ENCODE data around the gene ATXN7L1. TPM values are rescaled to one million over a fixed set of nuclear protein-coding genes. Genes with fewer than 3 reads are reported as not detected.

ATXN7L1 gene
- polyA plus RNA-seq, 1 of the 3 experiments (the other 2 are of a cell fraction), result 6.0 TPM

DNA sequence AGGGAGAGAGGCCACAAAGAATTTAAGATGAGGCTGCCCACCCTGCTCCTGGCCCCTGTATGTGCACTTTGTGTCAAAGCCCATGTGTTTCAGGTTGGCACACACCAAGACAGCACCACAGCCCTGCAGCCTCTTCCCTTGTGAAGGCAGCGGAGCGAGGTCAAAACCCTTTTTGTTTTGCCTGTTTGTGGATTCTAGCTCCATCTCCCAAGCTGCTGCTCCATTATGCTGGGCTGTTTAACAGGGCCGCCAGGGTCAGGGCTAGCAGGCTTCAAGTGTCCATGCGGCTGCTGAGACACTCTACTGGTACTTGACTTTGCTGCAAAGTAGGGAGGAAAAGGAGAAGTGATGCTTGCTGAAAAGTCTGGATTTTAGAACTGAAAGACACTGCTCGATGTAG is 152.8 kb downstream of the ATXN7L1 start:
- no peak overlapping the region for H2AFZ ChIP-seq (ENCODE audit: low read depth)
- H3K4me2 ChIP-seq, result no peak overlapping the region
- CTCF ChIA-PET, result interaction anchor here (0.5 to 1.3 kb wide), 2 partner anchors 36 to 307 kb away, joined by 3 read pairs; no protein-coding TSS in a partner anchor
- no peaks in the 10 kb centered on the region for H3F3A ChIP-seq (replicated peaks; ENCODE audit: insufficient read depth)
- no peak overlapping the region for H3K9ac ChIP-seq
- no peaks in the 10 kb centered on the region for H4K20me1 ChIP-seq (ENCODE audit: insufficient read depth)
- H3K27me3 ChIP-seq (ENCODE audit: insufficient read depth), result no peaks in the 10 kb centered on the region
- POLR2A ChIA-PET, result no interaction called here
- no peaks in the 10 kb centered on the region; a peak in 1 of 4 replicates for H3K4me1 ChIP-seq (ENCODE audit: control insufficient read depth in 1 of 2, insufficient read depth in 2 of 2, low read depth in 1 of 2, low read length in 1 of 2)
- H3K36me3 ChIP-seq (replicated peaks in 1 of 2; ENCODE audit: control insufficient read depth in 1 of 2, insufficient read depth in 2 of 2, low read length in 1 of 2), result no peaks in the 10 kb centered on the region
- H3K27ac ChIP-seq (ENCODE audit: low read depth in 2 of 2, low read length in 1 of 2), result no peak overlapping the region
- no peaks in the 10 kb centered on the region for H3K9me2 ChIP-seq
- no peaks in the 10 kb centered on the region for H3K79me2 ChIP-seq (ENCODE audit: insufficient read depth)
- DNase-seq, result no peak
- H3K9me3 ChIP-seq, result no peaks in the 10 kb centered on the region
- no peak overlapping the region for H3K4me3 ChIP-seq (ENCODE audit: low read depth in 2 of 2, low read length in 1 of 2)
- 96% methylated on average over 5 of the region's 5 CpGs for WGBS (ENCODE audit: low lambda C conversion rate)
- no peak for TF ChIP-seq MEF2A (IDR thresholded peaks at IDR 0.05; ENCODE audit: borderline replicate concordance, low read depth)
- no peak for TF ChIP-seq TCF12 (IDR thresholded peaks at IDR 0.05)
- no peak for TF ChIP-seq EP300 (IDR thresholded peaks at IDR 0.05; ENCODE audit: borderline replicate concordance in 1 of 2, low read depth in 1 of 2, low read length in 1 of 2)
- no peak for TF ChIP-seq SIN3A (IDR thresholded peaks at IDR 0.05; ENCODE audit: borderline replicate concordance, low read depth, low read length)
- TF ChIP-seq CHD2 (IDR thresholded peaks at IDR 0.05; ENCODE audit: low read length, partially characterized antibody), result no peak
- TF ChIP-seq EZH2phosphoT487 (IDR thresholded peaks at IDR 0.05; ENCODE audit: borderline replicate concordance, low read depth), result no peak
- TF ChIP-seq RCOR1 (IDR thresholded peaks at IDR 0.05; ENCODE audit: low read length), result no peak
- TF ChIP-seq, protein P1, sequence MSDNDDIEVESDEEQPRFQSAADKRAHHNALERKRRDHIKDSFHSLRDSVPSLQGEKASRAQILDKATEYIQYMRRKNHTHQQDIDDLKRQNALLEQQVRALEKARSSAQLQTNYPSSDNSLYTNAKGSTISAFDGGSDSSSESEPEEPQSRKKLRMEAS (IDR thresholded peaks at IDR 0.05; ENCODE audit: low read depth), result no peak
- TF ChIP-seq GATA2 (CRISPR knock-in tag; IDR thresholded peaks at IDR 0.05), result no peak
- no peak for TF ChIP-seq TAF1 (IDR thresholded peaks at IDR 0.05; ENCODE audit: borderline replicate concordance, low read depth, low read length)
- TF ChIP-seq, protein P2, sequence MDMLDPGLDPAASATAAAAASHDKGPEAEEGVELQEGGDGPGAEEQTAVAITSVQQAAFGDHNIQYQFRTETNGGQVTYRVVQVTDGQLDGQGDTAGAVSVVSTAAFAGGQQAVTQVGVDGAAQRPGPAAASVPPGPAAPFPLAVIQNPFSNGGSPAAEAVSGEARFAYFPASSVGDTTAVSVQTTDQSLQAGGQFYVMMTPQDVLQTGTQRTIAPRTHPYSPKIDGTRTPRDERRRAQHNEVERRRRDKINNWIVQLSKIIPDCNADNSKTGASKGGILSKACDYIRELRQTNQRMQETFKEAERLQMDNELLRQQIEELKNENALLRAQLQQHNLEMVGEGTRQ (IDR thresholded peaks at IDR 0.05; ENCODE audit: borderline replicate concordance, low read depth, low read length), result no peak
- TF ChIP-seq, protein P3, sequence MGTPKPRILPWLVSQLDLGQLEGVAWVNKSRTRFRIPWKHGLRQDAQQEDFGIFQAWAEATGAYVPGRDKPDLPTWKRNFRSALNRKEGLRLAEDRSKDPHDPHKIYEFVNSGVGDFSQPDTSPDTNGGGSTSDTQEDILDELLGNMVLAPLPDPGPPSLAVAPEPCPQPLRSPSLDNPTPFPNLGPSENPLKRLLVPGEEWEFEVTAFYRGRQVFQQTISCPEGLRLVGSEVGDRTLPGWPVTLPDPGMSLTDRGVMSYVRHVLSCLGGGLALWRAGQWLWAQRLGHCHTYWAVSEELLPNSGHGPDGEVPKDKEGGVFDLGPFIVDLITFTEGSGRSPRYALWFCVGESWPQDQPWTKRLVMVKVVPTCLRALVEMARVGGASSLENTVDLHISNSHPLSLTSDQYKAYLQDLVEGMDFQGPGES (IDR thresholded peaks at IDR 0.05; ENCODE audit: low read depth, low read length), result no peak
- no peak for TF ChIP-seq NRF1 (IDR thresholded peaks at IDR 0.05; ENCODE audit: low read depth, low read length)
- no peak for TF ChIP-seq FOSL2 (IDR thresholded peaks at IDR 0.05; ENCODE audit: borderline replicate concordance, low read depth)
- TF ChIP-seq, protein P4, sequence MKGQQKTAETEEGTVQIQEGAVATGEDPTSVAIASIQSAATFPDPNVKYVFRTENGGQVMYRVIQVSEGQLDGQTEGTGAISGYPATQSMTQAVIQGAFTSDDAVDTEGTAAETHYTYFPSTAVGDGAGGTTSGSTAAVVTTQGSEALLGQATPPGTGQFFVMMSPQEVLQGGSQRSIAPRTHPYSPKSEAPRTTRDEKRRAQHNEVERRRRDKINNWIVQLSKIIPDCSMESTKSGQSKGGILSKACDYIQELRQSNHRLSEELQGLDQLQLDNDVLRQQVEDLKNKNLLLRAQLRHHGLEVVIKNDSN (IDR thresholded peaks at IDR 0.05; ENCODE audit: borderline replicate concordance, low read depth), result no peak
- TF ChIP-seq, protein P5, sequence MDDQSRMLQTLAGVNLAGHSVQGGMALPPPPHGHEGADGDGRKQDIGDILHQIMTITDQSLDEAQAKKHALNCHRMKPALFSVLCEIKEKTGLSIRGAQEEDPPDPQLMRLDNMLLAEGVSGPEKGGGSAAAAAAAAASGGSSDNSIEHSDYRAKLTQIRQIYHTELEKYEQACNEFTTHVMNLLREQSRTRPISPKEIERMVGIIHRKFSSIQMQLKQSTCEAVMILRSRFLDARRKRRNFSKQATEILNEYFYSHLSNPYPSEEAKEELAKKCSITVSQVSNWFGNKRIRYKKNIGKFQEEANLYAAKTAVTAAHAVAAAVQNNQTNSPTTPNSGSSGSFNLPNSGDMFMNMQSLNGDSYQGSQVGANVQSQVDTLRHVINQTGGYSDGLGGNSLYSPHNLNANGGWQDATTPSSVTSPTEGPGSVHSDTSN (IDR thresholded peaks at IDR 0.05), result no peak

Data from SK-N-SH (cell line).